Middle frontal gyrus (tissue), 1 donor: Measurements from ENCODE around the gene WASHC2A.
"Not testable (repeated sequence)": the region's sequence is repeated elsewhere in the genome, so short reads cannot be mapped to it uniquely, and the experiment has no call there.

ENCODE experiments used
- DNase-seq: peaks from one replicate; pipeline ENCODE4 v3.0.0-alpha.2; 2015; ENCODE audit warnings: low spot score; ENCODE audit errors: extremely low spot score

WASHC2A gene

GRCh38 chr10:50059946-50060345, 7.8 kb upstream of the WASHC2A start:
- DNase-seq, result not testable (repeated sequence)

DNA sequence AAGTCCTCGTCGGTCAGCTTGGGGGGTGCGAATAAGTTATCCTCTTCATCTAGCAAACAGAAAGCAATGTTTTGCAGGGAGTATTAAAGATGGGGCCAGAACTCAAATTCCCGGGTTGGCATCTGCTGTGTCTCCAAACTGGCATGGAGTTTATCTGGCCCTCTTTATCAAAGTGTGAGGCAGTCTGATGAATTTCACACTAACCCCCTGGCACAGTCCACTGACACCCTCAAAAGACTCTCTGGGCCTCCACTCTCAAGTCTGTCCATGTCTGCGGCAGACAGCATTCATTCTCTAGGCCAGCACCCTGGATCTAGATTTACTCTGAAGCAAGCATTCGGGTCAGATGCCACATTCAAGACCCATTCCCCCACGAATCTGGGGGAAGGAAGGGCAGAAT, 6.2 kb upstream of the WASHC2A start:
- DNase-seq, result not testable (repeated sequence)

- DNase-seq, result no peak
These were observed 4.7 kb upstream of the WASHC2A start for GRCh38 chr10:50063100-50063499.

DNA sequence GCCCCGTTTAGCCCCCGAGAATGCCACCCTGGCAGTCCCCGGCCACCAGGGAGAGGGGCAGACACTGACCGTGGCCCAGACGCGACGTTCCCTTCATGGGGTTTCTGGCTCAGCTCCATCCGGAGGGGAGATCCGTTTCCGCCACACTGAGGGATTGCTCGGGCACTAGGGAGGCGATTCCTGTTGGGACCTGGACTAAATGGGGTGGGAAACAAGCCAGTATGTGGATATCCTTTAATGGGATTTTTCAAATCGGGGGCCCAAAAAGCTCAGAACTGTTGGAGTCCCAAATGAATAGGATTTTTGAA, 552 bp downstream of the WASHC2A start:
- DNase-seq, result not testable (repeated sequence)

GRCh38 chr10:50075139-50075538, 7.4 kb downstream of the WASHC2A start:
- not testable (repeated sequence) for DNase-seq

- not testable (repeated sequence) for DNase-seq
These were observed 7.8 kb downstream of the WASHC2A start for GRCh38 chr10:50075544-50075943.

DNA sequence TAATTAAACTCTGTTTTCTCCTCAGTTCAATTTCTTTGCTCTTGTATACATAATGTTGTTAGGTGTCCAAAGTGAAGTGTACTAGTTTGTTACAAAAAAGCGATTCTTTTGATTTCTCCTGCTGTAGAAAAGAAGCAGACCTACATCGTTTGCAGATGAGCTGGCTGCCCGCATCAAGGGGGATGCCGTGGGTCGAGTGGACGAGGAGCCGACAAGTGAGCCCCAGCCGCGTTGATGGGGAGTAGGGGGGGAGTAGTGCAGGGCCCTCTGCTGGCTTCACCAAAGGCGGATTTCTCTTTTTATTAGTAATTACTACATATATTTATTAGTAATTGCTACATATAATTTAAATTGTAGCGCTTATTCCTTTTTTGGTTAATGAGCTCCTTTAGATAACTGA, 23.6 kb downstream of the WASHC2A start:
- not testable (repeated sequence) for DNase-seq

DNA sequence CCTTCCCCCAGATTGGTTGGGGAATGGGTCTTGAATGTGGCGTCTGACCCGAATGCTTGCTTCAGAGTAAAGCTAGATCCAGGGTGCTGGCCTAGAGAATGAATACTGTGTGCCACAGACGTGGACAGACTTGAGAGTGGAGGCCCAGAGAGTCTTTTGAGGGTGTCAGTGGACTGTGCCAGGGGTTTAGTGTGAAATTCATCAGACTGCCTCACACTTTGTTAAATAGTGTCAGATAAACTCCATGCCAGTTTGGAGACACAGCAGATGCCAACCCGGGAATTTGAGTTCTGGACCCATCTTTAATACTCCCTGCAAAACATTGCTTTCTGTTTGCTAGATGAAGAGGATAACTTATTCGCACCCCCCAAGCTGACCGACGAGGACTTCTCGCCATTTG, 25.2 kb downstream of the WASHC2A start:
- DNase-seq, result not testable (repeated sequence)

DNA sequence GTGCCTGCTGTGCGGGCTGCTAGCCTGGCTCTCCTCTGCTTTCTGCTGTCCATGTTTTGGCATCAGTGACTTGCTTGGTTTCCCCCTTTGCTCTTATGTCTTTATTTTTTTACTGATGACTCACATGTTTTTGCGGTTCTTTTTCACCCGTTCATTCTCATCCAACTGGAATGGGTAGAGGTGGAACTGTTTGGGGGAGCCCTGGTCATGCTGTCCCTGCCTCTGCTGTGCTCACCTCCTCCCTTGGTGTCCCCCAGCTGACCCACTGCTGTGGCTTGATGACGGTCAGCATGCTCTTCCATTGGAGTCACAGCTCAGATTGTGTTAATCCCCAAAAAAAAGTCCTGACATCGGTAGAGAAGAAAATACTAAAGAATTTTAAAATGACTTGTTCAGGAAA, 26.9 kb downstream of the WASHC2A start:
- not testable (repeated sequence) for DNase-seq

DNA sequence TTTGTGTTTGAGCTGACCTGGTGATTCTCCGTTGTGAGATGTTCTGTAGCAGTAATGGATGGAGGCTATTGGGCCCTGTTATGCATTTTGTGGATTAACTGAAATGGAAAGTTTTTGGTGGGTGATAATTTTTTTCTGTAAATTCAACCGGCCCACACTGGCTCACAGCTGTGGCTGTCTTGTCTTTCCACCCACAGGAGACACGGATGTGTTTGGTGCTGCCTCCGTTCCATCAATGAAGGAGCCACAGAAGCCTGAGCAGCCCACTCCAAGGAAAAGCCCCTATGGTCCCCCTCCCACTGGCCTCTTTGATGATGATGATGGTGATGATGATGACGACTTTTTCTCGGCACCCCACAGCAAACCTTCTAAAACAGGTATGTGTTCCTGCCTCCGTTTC, 27.6 kb downstream of the WASHC2A start:
- not testable (repeated sequence) for DNase-seq

DNA sequence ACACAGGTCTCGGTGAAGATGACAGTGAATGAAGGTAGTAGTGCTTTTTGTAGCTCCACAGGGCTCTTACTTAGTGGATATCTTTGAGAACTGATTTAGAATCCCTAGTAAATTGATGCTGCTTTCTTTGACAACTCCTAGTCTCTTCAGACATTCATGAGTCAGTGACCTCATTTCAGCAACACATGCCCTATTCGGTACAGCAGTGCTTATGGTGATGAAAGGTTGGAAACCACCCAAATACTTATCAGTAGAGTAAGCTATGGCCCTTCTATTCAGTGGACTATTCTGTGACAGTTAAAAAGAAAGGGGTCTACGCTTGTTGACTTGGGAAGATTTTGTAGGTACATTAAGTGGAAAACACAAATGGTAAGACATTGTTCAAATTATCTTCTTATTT, 29.0 kb downstream of the WASHC2A start:
- not testable (repeated sequence) for DNase-seq

- not testable (repeated sequence) for DNase-seq
These were observed 30.9 kb downstream of the WASHC2A start for GRCh38 chr10:50098645-50099044.

DNA sequence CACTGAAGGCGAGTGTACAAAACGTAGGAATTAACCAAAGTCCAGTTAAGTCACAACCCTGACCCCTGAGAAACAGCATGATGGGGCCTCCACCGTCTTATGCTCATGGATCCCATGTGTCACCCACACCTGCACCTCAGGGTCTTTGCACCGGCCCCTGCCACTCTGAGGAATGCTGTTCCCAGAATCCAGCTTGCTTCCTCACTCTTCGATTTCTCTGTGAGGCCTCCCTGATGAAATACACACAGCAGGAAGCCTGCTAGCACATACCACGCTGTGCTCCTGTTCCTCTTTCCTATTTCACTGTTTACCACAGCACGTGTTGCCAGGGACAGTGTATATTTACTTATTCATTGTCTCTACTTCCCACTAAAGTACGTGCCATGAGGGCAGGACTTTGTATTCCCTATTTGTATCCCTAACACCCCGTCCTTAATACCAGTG, 33.4 kb downstream of the WASHC2A start:
- DNase-seq, result not testable (repeated sequence)

- not testable (repeated sequence) for DNase-seq
These were observed 34.0 kb downstream of the WASHC2A start for GRCh38 chr10:50101747-50102146.

- not testable (repeated sequence) for DNase-seq
These were observed 34.5 kb downstream of the WASHC2A start for GRCh38 chr10:50102267-50102666.

DNA sequence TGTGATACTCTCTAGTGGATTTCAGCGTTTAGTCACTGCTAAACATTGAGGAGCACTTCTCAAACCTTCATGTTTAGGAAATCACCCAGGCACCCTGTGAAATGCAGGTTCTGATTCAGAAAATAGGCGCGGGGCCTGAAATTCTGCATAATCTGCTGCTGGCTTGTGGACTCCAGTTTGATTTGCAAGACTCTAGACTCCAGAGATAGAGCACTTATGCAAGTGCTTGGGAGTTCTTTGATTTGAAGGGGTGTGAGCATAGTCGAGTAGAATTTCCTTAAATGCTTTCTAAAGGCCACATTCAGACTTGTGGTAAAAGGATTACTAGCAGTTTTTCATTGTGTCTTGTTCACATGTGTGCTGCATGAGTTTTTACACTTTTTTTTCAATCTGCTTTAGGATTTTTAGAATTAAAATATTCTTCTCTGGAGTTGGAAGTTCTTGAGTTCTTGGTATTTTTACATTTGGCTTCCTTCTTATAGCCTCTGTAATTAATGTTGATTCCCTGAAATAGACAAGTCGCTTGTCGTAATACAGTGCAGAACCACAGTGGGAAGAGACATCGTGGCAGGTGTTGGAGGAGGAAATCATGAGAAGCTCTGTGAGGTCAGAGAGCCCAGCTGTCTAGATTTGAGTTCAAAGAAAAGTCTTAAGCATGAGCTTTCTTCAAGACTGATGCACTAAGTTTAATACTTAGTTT, 41.4 kb downstream of the WASHC2A start:
- DNase-seq, result not testable (repeated sequence)

- not testable (repeated sequence) for DNase-seq
These were observed 44.8 kb downstream of the WASHC2A start for GRCh38 chr10:50112419-50113112.

DNA sequence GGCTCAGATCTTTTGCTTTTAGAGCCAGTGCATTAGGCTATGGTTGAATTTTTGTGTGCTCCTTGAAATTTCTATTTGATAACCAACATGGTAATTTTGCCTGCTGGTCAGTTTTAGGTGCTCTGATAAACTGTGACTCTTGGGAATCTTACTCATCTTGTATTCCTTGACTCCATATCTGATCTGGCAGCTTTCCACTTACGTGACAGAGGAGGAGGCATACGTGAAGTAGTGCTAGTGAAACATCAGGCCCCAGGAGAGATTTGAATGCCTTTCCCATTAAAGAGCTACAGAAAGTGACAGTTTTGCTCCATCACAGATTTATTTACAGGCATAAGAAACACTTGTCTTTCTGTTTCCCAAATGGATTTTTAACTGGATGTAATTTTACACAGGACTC, 59.0 kb downstream of the WASHC2A start:
- not testable (repeated sequence) for DNase-seq

- not testable (repeated sequence) for DNase-seq
These were observed 60.1 kb downstream of the WASHC2A start for GRCh38 chr10:50127770-50128292.

DNA sequence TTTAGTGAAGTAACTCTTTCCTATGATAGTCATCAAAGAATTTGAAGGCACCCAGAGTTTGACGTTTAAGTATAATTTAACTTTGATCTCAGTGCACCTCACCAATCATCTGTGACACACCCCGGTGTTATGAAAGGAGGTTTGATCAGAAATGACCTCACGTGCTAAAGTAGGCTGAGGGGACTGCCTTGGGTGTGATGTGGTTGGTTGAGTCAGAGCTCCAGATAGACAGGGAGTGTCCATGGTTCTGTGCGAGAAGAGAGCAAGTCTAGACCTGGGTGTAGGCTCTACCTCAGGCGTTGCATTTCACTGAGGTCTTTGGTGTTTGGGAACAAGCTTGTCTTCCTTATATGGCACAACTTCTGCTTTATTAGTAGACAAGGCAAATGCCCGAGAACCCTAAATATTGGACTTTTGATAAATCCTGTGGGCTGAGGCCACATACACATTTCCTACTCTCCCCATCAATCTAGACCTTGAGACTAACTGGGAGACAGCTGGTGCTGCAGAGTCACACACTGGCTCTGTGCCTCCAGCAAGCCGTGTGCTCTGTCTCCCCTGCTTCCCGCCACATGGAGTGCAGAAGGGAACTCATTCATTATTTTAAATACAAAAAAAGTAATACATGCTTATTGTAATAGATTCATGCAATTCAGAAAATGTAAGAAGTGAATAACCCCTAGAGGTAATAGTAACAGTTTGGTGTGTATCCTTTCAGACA, 63.7 kb downstream of the WASHC2A start:
- not testable (repeated sequence) for DNase-seq

DNA sequence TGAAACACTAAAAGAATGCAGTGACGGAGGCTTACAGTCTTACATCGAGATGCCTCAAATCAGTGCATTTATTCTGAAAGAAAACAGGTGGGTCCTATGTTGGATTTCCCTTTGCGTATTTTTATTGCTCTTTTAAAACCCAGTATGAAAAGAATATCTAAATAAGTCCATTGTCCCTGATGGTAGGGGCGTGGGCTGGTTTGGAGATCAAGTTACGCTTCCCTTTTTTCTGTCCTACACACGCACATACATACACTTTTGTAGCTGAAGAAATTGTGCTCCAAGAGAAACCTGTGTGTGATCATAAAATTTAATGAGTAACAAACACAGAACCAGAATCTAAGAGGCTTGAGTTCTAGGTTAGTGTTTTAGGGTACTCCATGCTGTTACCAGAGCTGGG, 64.6 kb downstream of the WASHC2A start:
- DNase-seq, result not testable (repeated sequence)

GRCh38 chr10:50132841-50133240, 65.1 kb downstream of the WASHC2A start:
- DNase-seq, result not testable (repeated sequence)
